GM10266 (cell line): ENCODE data around the gene SUB1.

ENCODE experiments used
- DNase-seq: peaks from one replicate; pipeline ENCODE4 v3.0.0; 2012; ENCODE audit errors: extremely low spot score
- CTCF ChIP-seq: IDR thresholded peaks from 2 replicates; pipeline ENCODE4 v1.5.1; 2012; ENCODE audit warnings: mild to moderate bottlenecking, low read depth; ENCODE audit not compliant: control insufficient read depth, insufficient read depth; ENCODE audit errors: missing control alignments

The SUB1 gene

GRCh38 chr5:32559921-32560320 lies 25.4 kb upstream of the SUB1 start:
- DNase-seq = no peak
- TF ChIP-seq CTCF = no peak

GRCh38 chr5:32562056-32562455 lies 23.3 kb upstream of the SUB1 start:
- no peak for TF ChIP-seq CTCF
- no peak for DNase-seq

GRCh38 chr5:32562843-32563242 lies 22.5 kb upstream of the SUB1 start:
- TF ChIP-seq CTCF = no peak
- no peak for DNase-seq

- no peak for TF ChIP-seq CTCF
- no peak for DNase-seq
These were observed 21.7 kb upstream of the SUB1 start for GRCh38 chr5:32563614-32564013.

DNA sequence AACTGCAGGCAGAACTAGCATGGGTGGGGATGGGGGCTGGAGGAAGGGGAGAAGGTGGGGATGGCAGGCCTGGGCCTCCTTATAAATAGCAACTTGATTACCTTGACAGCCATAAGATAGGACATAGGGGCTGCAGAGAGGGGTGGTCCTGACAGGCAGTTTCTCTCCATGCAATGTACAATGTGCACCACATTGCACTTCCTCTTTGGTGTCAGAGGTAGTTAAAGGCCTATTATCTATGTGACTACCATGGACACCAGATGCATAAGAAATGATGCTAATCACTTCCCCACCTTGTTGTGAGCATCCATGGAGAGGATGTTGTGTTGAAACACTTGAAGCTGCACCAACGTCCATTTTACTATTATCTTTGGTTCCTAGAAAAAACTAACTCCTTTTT lies 20.2 kb upstream of the SUB1 start:
- DNase-seq = no peak
- no peak for TF ChIP-seq CTCF

- no peak for TF ChIP-seq CTCF
- DNase-seq = no peak
These were observed 18.8 kb upstream of the SUB1 start for GRCh38 chr5:32566319-32567111.

DNA sequence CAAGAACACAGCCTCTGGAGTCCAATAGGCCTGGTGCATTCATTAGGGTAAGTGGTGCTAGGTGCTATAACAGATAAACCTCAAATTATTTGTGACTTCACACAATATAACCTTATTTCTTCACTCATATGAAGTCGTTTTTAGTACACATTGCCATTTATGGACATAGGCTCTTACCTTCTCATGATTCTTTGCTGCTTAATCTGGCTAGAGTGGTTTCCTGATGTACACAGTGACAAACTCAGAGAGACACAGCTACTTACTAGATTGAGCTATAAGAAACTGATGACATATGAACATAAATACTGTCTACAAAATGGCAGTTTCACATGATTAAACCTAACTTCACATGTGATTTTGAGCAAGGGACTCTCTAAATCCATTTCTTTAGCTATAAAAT lies 14.2 kb upstream of the SUB1 start:
- TF ChIP-seq CTCF = no peak
- DNase-seq = no peak
